HUES64 (cell line): Measurements from ENCODE around the gene PLK2. TPM values are rescaled to one million over a fixed set of nuclear protein-coding genes. Genes with fewer than 3 reads are reported as not detected.

Source experiments
- H3K27ac ChIP-seq: 2 replicates; pipeline ENCODE4 v1.7.0; 2013; ENCODE audit warnings: low read depth, low read length, inconsistent platforms
- H3K27me3 ChIP-seq: 2 replicates; pipeline ENCODE4 v1.6.1; 2013; ENCODE audit warnings: mild to moderate bottlenecking, low read length; ENCODE audit not compliant: insufficient read depth
- H3K36me3 ChIP-seq: 2 replicates; pipeline ENCODE4 v1.6.1; 2013; ENCODE audit warnings: mild to moderate bottlenecking, low read length; ENCODE audit not compliant: insufficient read depth
- H3K4me1 ChIP-seq: 2 replicates; pipeline ENCODE4 v1.6.1; 2013; ENCODE audit warnings: mild to moderate bottlenecking, low read length, moderate library complexity; ENCODE audit not compliant: insufficient read depth
- H3K4me3 ChIP-seq: 2 replicates; pipeline ENCODE4 v1.5.1; 2013; ENCODE audit warnings: mild to moderate bottlenecking, low read length, moderate library complexity
- H3K9ac ChIP-seq: 2 replicates; pipeline ENCODE4 v1.6.1; 2013; ENCODE audit warnings: mild to moderate bottlenecking, low read depth, low read length
- H3K9me3 ChIP-seq: 2 replicates; pipeline ENCODE4 v1.6.1; 2013; ENCODE audit warnings: low read depth, low read length; ENCODE audit not compliant: insufficient read depth
- WGBS: fragments of 150-250, 120-280 bp; methylation state at CpG from one replicate; pipeline ENCODE4 v1.1.7; 2013; ENCODE audit warnings: missing lambda C conversion rate; 5-methylcytosine and 5-hydroxymethylcytosine counted together
- polyA plus RNA-seq, 2 experiments: library from polyadenylated mRNA; stranded (reverse); fragments of 50-300 nt; gene quantifications; one replicate each; pipeline ENCODE4 v1.2.3, GENCODE V29; 2013

PLK2 gene
- 16.0 TPM for polyA plus RNA-seq (2013, experiment 1 of 2)
- polyA plus RNA-seq (2013, experiment 2 of 2): 9.5 TPM

DNA sequence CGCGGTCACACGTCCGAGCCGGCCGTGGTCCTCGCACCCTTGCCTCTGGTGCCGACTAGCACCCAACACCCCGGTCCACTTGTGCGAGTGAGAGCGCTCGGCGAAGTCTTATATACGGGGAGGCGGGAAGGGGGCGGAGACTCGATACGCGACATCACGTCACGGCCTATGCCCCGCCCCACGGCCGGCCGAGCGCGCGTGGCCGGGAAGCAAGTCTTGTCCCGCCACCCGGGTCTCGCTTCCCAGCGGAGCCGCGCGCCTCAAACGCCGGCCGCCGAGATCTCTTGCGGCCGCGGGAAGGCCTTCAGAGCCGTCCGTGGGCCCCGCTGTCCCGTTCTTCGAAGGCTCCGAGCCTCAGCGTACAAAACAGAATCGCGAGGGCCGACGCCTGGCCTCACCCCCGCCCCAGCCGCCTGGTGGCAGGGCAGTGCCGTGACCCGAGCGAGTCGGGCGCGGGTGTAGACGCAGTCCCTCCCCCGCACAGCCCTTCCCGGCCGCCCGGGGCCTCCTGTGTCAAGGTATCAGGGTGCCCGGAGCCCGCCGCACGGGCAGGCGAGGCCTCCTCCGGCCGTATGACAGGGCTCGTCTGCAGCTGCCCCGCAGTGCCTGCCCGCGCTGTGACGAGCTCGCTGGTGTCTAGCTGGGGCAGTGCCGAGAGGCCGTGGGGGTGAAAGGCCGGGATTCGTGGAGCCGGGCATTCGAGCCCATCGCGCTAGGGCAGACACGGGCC lies at the start of gene PLK2:
TSS of gene PLK2 (minus strand) at position 85 of the 730 bp plus-strand sequence. CDS start 127 bp downstream, outside the sequence.
- Histone ChIP-seq H3K4me1 (peaks cover 24% of the 10 kb centered on the region), H3K9ac (peak within 1 kb of the TSS; percentile 81), H3K27ac (0 out of 2 replicates have a peak within 1 kb of the TSS, but pooled peaks have one; percentile 18), H3K36me3 (peaks cover 36% of the 10 kb centered on the region), H3K4me3 (peak within 1 kb of the TSS; percentile 83), H3K27me3 (peaks cover 19% of the 10 kb centered on the region), H3K9me3 (no peaks in the 10 kb centered on the region)
- WGBS: under 1% methylated on average over 89 of the region's 89 CpGs

DNA sequence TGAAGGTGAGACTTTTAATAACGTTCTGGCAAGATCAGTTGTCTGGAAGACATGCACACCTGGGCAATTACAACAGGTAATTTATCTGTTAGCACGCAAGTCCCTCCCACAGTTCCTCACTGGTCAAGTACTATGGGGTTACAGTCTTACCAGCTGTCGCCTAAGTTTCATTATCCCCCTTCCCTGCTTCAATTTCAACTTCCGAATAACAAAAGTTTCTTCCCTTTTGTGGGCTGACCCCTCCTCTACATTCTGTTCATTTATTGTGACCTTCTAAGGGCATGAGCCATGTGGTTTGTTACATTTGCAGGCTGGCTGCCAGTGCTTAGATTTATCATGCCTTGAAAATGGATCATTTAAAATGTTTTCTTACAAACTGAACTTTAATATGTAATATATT lies 47.8 kb upstream of the PLK2 start:
- H3K27ac ChIP-seq: no peak overlapping the region
- H3K27me3 ChIP-seq: no peaks in the 10 kb centered on the region
- H3K4me1 ChIP-seq: 0 out of 2 replicates have a peak, but pooled peaks cover 4% of the 10 kb centered on the region
- H3K36me3 ChIP-seq: no peaks in the 10 kb centered on the region
- WGBS: 87% methylated on average over 4 of the region's 4 CpGs
- no peak overlapping the region for H3K4me3 ChIP-seq
- no peak overlapping the region for H3K9ac ChIP-seq
- H3K9me3 ChIP-seq: peaks cover 2% of the 10 kb centered on the region; the same call in 1 of the 2 replicates

DNA sequence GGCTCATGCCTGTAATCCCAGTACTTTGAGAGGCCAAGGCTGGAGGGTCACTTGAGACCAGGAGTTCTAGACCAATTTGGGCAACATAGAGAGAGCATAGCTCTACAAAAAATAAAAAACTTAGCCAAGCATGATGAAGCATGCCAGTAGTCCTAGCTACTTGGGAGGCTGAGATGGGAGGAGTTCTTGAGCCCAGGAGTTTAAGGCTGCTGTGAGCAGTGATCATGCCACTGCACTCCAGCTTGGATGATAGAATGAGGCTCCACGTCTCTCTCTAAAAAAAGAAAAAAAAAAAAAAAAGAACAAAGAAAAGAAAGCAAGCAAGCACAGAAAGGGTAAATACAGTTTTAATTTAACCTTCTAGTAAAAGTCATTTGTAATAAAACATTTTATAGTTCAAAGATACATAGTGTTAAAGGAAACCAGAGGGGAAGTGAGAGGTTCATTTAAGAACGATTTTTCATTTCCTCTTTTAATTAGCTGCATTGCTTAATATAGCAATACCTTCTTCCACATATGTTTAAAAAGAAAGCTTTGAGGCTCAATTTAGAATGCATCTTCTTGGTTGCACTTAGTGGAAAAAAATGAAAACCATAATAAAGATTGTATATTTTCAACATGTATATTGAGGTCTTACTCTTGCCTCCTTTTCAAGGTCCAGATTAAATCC lies 46.2 kb upstream of the PLK2 start:
- H3K4me3 ChIP-seq: no peak overlapping the region
- no peaks in the 10 kb centered on the region for H3K9me3 ChIP-seq
- no peaks in the 10 kb centered on the region for H3K36me3 ChIP-seq
- H3K27me3 ChIP-seq: no peaks in the 10 kb centered on the region
- WGBS: no CpG with 5 or more reads among the region's 2 CpGs
- 0 out of 2 replicates have a peak, but pooled peaks cover 4% of the 10 kb centered on the region for H3K4me1 ChIP-seq
- no peak overlapping the region for H3K9ac ChIP-seq
- no peak overlapping the region for H3K27ac ChIP-seq

DNA sequence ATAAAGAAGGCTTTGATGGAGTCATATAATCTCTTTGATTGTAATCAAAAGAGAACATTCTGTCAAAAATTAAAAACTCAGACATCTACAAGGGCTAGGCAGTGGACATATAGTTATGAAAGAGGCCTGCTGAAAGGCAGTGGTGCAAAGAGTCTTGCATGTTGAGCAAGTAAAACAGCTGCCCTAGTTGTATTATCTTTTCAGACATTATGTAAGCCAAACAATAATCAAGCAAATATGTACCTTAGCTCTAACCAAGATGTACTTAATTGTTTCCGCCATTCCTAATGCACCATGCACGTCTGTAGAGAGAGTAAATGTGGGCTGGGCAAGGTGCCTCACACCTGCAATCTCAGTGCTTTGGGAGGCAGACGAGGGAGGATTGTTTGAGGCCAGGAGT lies 45.6 kb upstream of the PLK2 start:
- Histone ChIP-seq H3K27ac (no peak overlapping the region), H3K9me3 (no peaks in the 10 kb centered on the region), H3K9ac (no peak overlapping the region), H3K36me3 (no peaks in the 10 kb centered on the region), H3K27me3 (no peaks in the 10 kb centered on the region), H3K4me3 (no peak overlapping the region), H3K4me1 (0 out of 2 replicates have a peak, but pooled peaks cover 4% of the 10 kb centered on the region)
- 75% methylated on average over 2 of the region's 3 CpGs for WGBS

DNA sequence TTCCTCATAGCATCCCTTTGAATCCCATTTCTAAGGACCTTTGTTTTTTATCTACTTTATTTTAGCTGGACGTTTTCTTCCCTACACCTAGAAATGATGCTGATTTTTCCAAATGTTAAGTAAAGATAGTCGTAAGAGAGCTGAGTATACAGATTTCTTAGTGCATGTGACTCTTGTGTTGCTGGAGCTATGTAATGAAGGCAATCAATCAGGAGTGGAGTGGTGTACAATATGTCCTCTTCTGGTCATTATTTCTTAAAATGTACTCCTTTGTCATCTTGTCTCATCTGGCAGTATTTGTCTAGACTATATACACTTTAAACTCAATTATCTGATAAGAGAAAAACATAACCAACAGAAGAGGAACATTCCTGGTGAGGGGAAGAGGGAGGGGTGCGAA lies 44.9 kb upstream of the PLK2 start:
- H3K27me3 ChIP-seq: no peaks in the 10 kb centered on the region
- no peak overlapping the region for H3K27ac ChIP-seq
- H3K9me3 ChIP-seq: no peaks in the 10 kb centered on the region
- no peaks in the 10 kb centered on the region for H3K36me3 ChIP-seq
- WGBS: 96% methylated on average over 2 of the region's 3 CpGs
- no peak overlapping the region for H3K4me3 ChIP-seq
- H3K4me1 ChIP-seq: 0 out of 2 replicates have a peak, but pooled peaks cover 4% of the 10 kb centered on the region
- H3K9ac ChIP-seq: no peak overlapping the region

DNA sequence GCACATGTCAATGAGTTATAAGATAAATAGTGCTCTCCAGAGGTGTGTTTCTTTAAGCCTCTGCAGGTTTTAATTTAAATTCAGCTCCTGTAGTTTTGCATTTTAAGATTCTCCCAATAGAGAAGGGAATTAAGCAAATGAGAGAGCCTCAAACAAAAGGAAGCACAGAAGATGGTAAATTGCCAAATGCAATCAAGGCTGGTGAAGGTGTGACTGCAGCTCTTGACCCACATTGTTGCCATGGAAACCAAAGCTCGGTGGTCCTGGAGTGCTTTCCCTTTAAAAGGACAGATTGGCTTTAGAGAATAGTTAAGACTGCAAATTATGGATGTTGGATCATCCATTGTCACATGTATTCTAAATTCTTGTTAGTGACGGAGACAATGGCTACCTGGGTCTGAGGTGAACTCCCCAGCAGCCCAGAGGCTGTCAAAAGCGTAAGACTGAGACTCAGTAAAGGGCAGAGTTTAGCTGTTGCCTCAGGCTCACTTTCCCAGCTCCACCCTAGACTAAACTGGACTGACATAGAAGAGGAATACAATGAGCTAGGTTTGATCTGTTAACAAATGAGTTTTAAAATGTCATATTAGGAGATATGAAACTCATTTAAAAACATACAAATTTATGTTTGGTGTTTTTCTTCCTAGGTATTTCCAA lies 43.6 kb upstream of the PLK2 start:
- Histone ChIP-seq H3K36me3 (no peaks in the 10 kb centered on the region), H3K4me3 (no peak overlapping the region), H3K27me3 (no peaks in the 10 kb centered on the region), H3K4me1 (0 out of 2 replicates have a peak, but pooled peaks cover 4% of the 10 kb centered on the region), H3K9me3 (no peaks in the 10 kb centered on the region), H3K27ac (no peak overlapping the region), H3K9ac (no peak overlapping the region)
- WGBS: 82% methylated on average over 3 of the region's 3 CpGs

DNA sequence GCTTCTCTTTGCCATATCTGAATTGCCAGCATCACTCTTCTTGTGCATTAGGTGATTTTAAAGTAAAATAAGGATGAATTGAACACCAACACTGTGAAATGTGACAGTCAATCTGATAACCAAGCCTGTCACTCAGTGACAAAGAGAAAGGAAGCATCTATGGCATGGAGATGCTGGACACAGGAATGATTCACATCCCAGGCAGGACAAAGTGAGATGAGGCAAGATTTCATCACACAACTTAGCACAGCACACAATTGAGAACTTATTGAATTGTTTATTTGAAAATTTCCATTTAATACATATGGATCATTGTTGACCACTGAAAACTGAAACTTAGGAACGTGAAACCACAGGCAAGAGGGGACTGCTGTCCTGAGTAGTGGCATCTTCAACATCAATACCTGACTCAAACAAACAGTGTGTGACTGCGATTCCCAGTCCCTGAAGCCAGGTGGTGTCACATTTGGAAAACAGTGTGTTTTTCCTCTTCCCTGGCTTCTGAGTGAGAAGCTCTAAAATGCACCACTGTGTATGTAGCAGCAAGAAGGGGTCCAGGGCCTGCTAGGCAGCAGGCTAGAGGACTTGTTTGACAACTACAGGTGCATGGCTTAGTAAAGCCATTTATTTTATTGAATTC lies 42.0 kb upstream of the PLK2 start:
- Histone ChIP-seq H3K9ac (no peak overlapping the region), H3K9me3 (no peaks in the 10 kb centered on the region), H3K36me3 (no peaks in the 10 kb centered on the region), H3K27me3 (no peaks in the 10 kb centered on the region), H3K27ac (no peak overlapping the region), H3K4me3 (no peak overlapping the region), H3K4me1 (no peaks in the 10 kb centered on the region)
- WGBS: 82% methylated on average over 2 of the region's 2 CpGs

DNA sequence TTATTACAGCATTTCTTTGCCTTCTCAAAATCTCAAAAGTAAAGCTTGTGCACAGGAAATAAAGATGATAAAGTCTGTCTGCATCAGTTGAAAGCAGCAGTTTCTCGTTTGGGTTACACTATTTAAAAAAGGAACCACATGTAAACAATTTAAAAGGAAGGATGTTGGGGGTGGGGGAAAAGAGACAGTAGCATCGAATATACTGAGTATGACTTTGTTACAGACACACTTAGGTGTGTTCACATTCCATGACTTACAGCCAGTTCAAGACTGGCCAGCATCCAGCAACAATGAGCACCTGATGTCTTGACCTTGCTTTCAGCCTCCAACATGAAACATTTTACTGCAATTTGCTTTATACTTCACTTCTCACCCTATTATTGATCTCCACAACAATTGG lies 40.1 kb upstream of the PLK2 start:
- H3K27me3 ChIP-seq: no peaks in the 10 kb centered on the region
- H3K27ac ChIP-seq: no peak overlapping the region

DNA sequence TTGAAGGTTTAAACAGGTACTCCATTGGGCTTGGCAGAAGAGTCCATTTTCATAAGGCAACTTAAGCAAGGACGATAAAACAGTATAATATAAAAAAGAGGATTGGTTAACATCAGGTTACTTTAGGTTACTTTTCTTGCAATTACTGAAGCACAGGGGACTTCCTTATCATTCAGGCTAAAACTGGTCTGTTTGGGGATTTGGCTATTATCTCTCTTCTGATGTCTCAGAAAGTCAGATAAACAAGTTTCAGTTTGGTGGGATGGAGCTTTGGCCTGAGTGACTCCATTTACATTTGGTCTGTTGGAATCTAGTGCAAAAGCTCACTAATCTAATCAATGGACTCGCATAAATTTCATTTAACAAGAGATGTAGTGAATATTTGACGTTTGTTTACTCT lies 39.3 kb upstream of the PLK2 start:
- no peaks in the 10 kb centered on the region for H3K27me3 ChIP-seq
- H3K36me3 ChIP-seq: no peaks in the 10 kb centered on the region
- no peak overlapping the region for H3K4me3 ChIP-seq
- no peaks in the 10 kb centered on the region for H3K4me1 ChIP-seq
- WGBS: 96% methylated on average over 2 of the region's 3 CpGs
- no peak overlapping the region for H3K9ac ChIP-seq
- no peaks in the 10 kb centered on the region for H3K9me3 ChIP-seq
- no peak overlapping the region for H3K27ac ChIP-seq

More for the DNA sequence above, 40.1 kb upstream of the PLK2 start:
- no peaks in the 10 kb centered on the region for H3K9me3 ChIP-seq
- no peak overlapping the region for H3K9ac ChIP-seq
- no peak overlapping the region for H3K4me3 ChIP-seq
- no peaks in the 10 kb centered on the region for H3K36me3 ChIP-seq
- no peaks in the 10 kb centered on the region for H3K4me1 ChIP-seq
- 72% methylated on average over 2 of the region's 2 CpGs for WGBS

DNA sequence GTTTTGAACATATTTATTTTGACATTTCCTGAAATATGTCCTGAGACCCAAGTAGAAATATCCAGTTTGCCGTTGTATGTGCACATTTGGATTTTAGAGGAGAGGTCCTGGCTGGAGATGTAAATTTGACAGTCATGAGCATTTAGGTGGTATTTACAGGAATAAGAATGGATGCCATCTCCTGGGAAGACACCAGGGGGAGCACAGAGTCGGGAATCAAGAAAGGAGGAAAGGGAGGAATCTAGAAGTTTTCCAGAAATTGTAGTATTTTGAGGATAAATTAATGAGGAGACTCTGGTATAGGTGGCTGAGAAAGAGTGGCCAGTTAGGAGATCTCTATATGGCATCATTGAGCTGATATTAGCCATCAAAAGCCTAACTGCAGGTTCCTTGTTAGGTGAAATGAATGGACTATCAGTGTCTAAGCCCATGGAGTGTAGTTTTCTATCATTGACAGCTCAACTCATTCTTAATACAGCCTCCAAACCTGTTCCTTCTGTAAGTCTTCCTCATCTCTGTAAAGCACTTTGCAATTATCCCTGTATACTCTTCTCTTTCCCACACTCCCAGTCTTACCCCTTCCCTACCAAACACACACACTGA lies 38.6 kb upstream of the PLK2 start:
- Histone ChIP-seq H3K4me1 (no peaks in the 10 kb centered on the region), H3K27me3 (no peaks in the 10 kb centered on the region), H3K27ac (no peak overlapping the region), H3K9ac (no peak overlapping the region), H3K4me3 (no peak overlapping the region), H3K36me3 (no peaks in the 10 kb centered on the region), H3K9me3 (no peaks in the 10 kb centered on the region)
- 30% methylated on average over 2 of the region's 2 CpGs for WGBS
